ENCODE results near the gene TMCO4.
A peak's percentile ranks its signal among the peaks of the same experiment; 100 is the strongest.
"Not testable (repeated sequence)": the region's sequence is repeated elsewhere in the genome, so short reads cannot be mapped to it uniquely, and the experiment has no call there.

The TMCO4 gene

DNA sequence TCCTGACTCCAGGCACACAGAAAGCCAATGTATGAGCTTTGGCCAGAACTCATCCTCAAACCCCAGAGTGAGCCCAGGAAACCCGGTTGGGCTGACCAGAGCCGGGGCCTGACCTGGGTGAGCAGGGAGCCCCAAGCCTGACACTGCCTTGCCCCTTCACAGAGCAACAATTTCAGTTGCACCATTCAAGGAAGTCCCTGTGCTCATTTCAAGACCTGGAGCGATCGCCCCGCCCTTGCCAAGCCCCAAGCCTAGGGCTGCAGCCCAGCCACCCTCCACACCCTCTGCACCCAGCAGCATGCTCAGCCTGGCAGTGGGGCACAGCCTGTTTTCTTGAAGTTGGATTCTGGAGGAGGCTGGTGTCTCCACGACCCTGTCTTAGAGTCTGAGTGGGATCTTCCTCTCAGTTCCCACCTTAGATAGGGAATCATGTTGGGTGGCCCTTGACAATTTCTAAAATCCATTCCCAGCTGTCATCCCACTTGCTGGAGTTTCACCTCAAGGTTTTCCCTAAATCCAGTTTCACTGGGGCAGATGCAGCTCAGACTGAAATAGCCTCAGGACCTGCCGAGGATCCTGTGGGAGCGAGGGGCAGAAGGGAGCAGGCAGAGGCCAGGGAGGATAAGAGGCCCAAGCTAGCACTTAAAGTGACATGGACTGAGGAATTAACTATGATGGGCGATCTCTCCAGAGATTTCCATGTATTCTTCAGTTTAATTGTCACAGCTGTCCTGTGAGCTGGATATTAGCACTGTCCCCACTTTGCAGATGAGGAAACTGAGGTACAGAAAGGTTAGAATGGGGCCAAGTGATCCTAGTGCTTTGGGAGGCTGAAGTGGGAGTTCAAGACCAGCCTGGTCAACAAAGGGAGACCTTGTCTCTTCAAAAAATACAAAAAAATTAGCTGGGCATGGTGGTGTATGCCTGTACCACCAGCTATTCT, 153.1 kb downstream of the TMCO4 start:
- intact Hi-C loops (cut with DNase I), result loop anchor here (10.0 kb wide), 1 partner anchor 52 kb away; a partner anchor contains a TSS
- peak in 1 of 10 donors; percentile 80 for DNase-seq

DNA sequence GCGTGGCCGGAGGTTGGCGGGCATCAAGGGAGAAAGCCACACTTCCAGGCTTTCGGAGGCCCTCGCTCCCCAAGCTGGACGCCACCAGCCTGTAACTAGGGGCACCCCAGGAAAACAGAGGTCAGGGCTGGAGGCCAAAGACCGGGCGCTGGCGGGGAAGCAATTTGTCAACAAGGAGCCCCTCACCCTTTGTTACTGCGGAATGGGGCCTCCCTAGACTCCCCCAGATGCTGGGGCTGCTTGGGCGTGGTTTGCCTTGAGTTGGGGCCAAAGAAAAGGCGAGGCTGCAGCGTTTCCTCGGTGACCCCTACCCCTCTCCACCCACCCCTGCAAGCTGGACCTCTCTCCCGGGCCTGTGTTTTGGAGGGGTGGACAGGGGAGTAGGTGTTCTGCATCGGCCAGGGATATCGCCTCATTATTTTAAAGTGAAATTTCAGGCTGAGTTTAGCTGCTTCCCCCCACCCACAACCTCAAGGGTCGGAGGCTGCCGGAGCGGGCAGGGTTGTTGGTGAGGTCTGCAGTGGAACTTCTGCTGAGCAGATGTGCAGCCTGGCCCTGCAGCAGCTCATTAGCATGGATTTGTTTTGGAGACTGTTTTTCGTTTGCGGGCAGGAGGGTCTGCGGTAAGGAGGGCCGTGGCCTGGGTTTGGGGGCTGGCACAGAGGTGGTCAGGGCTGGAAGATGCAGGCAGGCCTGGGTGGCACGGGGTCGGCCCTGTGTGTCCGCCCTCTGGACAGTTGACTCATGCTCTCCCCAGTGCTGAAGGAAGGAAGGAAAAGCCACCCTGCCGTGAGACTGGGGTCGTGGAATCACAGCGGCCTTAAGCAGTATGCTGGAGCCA, 154.1 kb downstream of the TMCO4 start:
- intact Hi-C loops (cut with DNase I), result loop anchor here (10.0 kb wide), 1 partner anchor 51 kb away; a partner anchor contains a TSS
- DNase-seq, result peak in 1 of 10 donors; percentile 83

DNA sequence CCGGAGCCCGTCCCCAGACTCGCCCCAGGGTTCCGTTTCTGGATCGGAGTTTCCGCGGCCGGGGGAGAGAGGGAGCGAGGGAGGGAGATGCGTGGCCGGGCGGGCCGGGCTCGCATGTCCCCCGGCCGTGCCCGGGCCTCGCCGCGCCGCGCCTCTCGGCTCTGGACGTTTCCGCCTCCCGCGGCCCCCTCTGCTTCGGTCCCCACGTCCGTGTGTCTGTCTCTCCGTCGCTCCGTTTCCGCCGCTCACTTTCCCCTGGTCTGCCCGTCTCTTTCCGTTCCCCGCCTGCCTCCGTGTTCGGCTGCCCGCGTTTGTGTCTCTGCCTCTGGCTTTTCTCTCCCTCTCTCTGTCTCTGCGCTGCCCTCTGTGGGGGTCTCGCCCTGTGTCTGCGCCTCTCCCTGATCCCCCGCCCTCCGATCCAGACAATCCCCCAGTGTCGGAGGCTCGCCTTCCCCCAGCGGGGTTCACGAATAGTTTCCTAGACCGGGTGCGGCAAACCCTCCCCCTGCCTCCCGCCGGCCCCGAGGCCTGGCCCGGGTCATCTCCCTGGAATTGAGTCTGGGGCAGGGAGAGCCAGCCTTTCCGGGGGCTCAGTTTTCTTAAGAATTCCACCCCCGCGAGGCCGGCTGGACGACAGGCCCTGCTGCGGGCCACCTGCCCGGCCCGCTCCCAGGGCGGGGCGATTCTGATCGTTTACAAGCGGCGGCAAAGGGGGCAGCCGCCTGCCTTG, 154.9 kb downstream of the TMCO4 start:
- peak in 1 of 10 donors; percentile 80 for DNase-seq
- intact Hi-C loops (cut with DNase I), result loop anchor here (10.0 kb wide), 1 partner anchor 50 kb away; a partner anchor contains a TSS

DNA sequence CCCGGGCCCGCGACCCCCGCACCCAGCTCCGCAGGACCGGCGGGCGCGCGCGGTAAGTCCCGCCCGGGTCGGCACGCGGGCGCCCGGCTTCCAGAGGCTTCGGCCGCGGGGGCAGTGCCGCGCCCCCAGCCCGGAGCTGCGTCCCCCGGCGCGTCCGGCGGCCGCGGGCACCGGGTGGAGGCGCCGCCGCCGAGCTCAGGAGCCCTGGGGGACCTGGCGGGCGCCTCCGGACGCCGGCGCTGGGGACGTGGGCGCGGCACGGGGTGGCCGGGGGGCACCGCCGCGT, 155.4 kb downstream of the TMCO4 start:
- intact Hi-C loops (cut with DNase I), result loop anchor here (10.0 kb wide), 1 partner anchor 50 kb away; a partner anchor contains a TSS
- DNase-seq, result peak in 1 of 10 donors; percentile 76

DNA sequence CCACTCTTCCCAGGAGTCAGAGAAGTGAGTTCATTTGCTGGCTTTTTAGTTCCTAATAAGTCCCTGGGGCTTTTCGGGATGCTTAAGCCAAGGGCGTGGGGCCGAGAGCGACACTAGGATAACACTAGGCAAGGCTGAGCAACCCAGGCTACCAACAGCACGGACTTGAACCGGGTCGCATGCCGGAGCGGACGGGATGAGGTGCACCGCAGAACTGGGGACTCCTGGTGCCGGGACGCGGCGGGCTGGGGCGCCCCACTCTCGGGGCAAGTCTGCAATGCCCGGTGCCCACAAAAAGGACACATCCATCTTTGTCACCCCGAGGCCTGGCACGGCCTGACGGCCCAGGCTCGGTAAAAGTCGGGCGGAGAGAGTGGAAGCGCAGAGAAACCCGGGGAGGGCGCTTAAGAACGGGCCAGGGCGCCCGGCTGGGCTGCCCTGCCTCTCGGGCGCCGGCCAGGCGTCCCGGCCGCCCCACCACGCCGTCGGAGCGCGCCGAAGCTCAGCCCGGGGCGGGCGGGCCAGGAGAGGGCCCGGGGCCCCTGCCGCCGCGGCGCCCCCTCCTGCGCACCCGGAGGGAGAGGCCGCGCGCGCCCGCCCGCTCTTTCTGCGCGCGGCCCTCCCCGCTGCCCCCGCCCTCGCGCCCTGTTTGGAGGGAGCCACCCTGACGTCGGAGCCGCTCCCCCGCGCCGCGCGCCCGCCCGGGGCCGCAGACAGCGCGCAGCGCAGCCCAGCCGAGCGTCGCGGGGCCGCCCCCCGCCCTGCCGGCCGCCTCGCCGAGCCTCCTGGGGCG, 155.9 kb downstream of the TMCO4 start, which contains the start of gene NBL1:
TSS of gene NBL1 (plus strand) at position 710 of the 793 bp plus-strand sequence. CDS start 10,720 bp downstream, outside the sequence.
- intact Hi-C loops (cut with DNase I), result loop anchor here (10.0 kb wide), 1 partner anchor 49 kb away; a partner anchor contains a TSS
- DNase-seq, result peak in 9 of 10 donors; percentile 44 to 93 (median 58)

DNA sequence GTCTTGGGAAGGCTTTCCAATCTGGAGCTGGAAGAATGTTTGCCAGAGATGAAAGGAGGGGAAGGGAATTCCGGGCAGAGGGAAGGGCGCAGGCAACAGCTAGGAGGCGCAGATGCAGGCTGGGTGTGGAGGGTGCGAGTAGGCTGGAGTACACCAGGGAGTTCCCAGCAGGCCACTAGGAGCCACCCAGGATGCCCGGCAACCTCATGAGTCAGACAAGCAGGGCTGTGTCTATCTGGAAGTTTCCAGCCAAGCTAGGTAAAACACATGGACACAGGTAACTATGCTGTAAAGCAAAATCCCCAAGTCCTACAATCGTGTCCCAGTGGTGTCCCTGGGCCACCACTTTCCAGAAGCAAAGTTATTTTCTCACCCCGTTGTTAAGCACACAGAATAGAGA, 156.6 kb downstream of the TMCO4 start:
- intact Hi-C loops (cut with DNase I), result loop anchor here (10.0 kb wide), 1 partner anchor 48 kb away; a partner anchor contains a TSS
- DNase-seq, result peak in 1 of 10 donors; percentile 84

DNA sequence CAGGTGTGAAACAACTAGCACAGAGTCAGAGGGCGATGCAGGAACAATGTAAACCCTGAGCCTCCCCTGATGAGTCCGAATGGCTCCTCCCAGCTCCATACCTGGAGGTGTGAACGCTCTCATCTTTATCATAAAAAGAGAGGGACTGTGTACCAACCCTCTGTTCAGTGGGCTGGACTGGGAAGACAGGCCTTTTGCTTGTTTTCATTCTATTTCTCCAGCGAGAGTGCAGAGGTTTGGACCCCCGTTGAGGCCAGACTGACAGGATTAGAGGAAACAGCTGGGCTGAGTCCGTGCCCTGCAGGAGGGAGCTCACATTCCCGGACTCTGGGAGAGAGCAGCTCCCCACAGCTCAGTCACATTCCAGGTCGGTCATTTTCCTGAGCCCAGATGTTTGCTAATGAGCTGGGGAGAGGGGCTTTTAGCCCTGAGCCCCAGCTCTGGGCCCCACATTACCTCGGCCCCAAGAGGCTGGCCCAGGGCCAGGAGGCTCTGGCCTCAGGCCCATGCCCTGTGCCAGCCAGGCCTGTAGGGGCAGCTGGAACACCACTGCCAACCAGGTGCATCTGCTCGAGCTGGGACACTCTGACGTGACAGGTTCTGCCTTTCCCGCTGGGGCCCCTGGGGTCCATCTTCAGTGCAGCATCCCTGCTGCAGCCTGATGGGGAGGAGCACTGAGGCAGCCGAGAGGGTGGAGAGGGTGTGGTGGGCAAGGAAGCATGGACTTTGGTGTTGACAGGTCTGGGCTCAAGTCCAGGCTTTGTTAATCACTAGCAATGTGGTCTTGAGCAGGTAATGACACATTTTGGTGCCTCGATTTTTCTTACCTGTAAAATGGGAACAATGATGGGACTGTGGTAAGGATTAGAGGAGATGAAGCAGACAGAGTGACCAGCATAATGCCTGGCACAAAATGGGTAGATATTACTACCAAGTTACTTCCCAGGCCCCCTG, 159.1 kb downstream of the TMCO4 start:
- peak in 1 of 10 donors; percentile 75 for DNase-seq

DNA sequence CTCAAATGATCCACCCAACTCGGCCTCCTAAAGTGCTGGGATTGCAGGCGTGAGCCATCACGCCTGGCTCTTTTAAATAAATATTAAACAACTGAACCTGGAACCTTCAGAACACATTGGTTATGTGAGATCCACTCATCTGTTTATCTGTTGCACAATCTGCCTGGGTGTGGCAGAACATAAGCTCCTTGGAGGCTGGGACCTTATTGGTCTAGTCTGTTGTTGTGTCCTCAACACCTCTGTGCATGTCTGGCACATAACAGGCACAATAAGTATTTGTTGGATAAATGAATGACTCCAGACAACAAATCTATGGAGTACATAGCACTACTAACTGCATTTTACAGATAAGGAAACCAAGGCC, 159.7 kb downstream of the TMCO4 start:
- peak in 1 of 10 donors; percentile 2 for DNase-seq
- intact Hi-C loops (cut with DNase I), result loop anchor here (10.0 kb wide), 1 partner anchor 45 kb away; a partner anchor contains a TSS

More for the DNA sequence above, 159.1 kb downstream of the TMCO4 start:
- intact Hi-C loops (cut with DNase I), result loop anchor here (10.0 kb wide), 1 partner anchor 46 kb away; a partner anchor contains a TSS

DNA sequence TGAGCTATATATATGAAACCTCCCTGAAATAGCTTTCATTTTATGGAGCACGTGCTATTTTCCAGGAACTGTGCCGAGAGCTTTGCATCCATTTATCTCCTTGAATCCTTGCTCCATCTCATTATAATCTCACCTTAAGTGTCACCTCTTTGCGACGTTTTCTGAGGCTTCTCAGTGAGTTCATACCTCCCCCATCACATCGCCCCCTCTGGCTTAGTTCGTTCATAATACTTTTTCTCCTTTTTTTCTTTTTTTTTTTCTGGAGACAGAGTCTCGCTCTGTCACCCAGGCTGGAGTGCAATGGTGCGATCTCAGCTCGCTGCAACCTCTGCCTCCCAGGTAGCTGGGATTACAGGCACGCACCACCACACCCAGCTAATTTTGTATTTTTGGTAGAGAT, 160.5 kb downstream of the TMCO4 start:
- peak in 1 of 10 donors; percentile 27 for DNase-seq

DNA sequence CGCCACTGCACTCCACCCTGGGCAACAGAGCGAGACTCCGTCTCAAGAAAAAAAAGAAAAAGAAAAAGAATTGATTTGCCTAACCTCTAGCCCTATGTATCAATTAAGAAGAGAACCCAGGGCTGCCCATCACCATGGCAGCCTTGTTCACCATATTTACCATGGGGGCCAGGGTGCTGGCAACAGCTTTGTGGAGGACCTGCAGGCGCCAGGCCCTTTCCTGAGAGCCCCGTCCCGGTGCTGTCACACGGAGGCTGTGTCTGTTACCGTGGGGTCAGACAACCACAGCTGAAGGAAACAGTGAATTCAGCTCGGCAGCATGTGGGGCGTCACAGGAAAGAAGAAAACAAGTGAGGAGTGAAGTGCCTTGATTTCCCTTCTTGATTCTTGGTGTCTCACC, 162.1 kb downstream of the TMCO4 start:
- peak in 1 of 10 donors; percentile 53 for DNase-seq
- intact Hi-C loops (cut with DNase I), result no loop called here

More for the DNA sequence above, 160.5 kb downstream of the TMCO4 start:
- intact Hi-C loops (cut with DNase I), result not testable (repeated sequence)

DNA sequence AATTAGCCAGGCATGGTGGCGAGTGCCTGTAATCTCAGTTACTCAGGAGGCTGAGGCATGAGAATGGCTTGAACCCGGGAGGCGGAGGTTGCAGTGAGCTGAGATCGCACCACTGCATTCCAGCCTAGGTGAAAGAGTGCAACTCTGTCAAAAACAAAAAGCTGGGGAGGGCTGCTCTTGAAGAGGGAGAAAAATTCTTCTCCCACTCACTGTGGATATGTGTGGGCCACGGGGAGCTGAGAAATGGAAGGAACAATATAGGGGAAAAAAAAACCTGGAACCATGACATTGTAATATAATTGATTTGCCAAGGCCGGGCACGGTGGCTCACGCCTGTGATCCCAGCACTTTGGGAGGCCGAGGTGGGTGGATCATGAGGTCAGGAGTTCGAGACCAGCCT, 163.0 kb downstream of the TMCO4 start:
- intact Hi-C loops (cut with DNase I), result not testable (repeated sequence)
- DNase-seq, result peak in 1 of 10 donors; percentile 29

DNA sequence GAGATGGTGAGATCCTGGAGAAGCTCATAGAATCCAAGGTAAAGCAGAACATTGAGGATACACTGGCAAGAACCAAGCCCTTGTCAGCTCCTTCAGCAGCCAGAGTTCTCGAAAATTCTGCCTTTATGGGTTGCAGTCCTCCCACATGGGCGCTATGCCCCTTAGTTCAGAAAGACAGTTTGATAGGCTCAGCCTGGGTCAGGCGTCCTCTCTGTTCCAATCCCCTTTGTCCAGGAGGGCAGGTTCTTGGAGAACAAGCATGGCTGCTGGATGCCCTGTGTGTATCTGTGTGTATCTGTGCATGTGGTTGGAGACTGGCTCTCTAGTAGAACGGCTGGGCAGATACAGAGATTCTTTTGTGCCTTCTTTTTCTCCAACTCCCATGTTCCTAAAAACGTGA, 163.7 kb downstream of the TMCO4 start:
- intact Hi-C loops (cut with DNase I), result no loop called here
- DNase-seq, result peak in 1 of 10 donors; percentile 1

DNA sequence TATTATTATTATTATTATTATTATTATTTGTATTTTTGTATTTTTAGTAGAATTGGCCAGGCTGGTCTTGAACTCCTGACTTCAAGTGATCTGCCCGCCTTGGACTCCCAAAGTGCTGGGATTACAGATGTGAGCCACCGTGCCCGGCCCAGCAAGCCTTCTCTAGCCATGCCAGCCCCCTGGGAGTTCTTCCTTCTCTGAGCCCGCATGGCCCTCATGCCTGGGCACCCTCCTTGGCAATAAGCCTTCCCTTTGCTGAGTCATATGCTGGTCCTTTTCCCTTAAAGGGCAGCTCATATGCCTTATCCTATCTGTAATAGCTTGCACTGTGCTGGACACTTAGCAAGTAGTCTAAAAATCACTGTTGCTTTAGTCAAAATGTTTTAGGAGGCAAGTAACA, 164.1 kb downstream of the TMCO4 start:
- intact Hi-C loops (cut with DNase I), result no loop called here
- peak in 1 of 10 donors; percentile 19 for DNase-seq

DNA sequence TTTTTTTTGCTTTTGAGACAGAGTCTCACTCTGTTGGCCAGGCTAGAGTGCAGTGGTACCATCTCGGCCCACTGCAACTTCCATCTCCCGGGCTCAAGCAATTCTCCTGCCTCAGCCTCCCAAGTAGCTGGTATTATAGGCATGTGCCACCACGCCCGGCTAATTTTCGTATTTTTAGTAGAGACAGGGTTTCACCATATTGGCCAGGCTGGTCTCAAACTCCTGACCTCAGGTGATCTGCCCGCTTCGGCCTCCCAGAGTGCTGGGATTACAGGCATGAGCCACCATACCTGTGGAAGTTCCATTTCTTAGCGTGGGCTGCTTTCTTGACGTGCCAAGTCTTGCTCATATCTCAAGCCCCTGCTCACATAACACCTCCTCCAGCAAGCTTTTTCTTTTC, 164.7 kb downstream of the TMCO4 start:
- intact Hi-C loops (cut with DNase I), result not testable (repeated sequence)
- peak in 1 of 10 donors; percentile 56 for DNase-seq

DNA sequence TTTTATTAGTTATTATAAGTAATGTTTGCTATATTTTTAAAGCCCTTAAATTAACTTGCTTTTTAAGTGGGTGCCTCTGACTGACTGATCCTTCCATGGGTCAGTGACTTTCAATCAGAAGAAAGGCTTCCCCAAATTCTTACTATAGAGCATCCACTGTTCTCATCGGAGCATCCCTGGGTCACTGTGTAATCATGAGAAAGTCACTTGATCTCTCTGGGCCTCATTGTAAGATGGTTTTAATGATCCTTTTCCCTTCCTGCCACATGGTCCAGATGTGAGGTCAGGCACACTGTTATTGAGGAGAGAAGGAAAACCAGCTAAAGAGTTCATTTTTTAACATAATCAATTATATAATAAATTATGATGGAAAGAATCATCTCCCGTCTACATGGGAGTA, 166.6 kb downstream of the TMCO4 start:
- intact Hi-C loops (cut with DNase I), result no loop called here
- DNase-seq, result no peak

Data from posterior cingulate gyrus (tissue), 11 donors.